H1 (cell line): ENCODE results near the gene CAPG. TPM values are rescaled to one million over a fixed set of nuclear protein-coding genes. Genes with fewer than 3 reads are reported as not detected.

Experiments
- CTCF ChIA-PET: fragments of 300-600 bp; sonication (Branson Sonifier 250); formaldehyde crosslinking; loops from one replicate; lab custom pipeline; 2021; ENCODE audit not compliant: partially characterized antibody; lab: Charles Lee
- POLR2A ChIA-PET: fragments of 300-600 bp; sonication (Branson Sonifier 250); formaldehyde crosslinking; loops from one replicate; lab custom pipeline; 2021; ENCODE audit warnings: inconsistent platforms; ENCODE audit not compliant: partially characterized antibody; lab: Charles Lee
- DNase-seq, 2 experiments: peaks; one replicate each; pipeline versions ENCODE4 v3.0.0 to v3.0.0-alpha.2; 2010 to 2022; ENCODE audit warnings: low spot score in 2 of 2, low read depth in 1 of 2, mixed read lengths in 1 of 2
- FAIRE-seq: peaks from 2 replicates; lab custom pipeline; 2011; peaks lifted over from hg19 to GRCh38; lab: Jason Lieb, UNC
- H2AFZ ChIP-seq: 2 replicates; pipeline ENCODE4 v1.8.1; 2012; ENCODE audit warnings: low read length, inconsistent platforms
- H2AK5ac ChIP-seq: 2 replicates; pipeline ENCODE4 v1.6.1; 2013; ENCODE audit warnings: low read depth, low read length
- H2BK120ac ChIP-seq: replicated peaks from 2 replicates; pipeline ENCODE3; 2013; ENCODE audit warnings: low read depth, low read length, inconsistent platforms
- H2BK12ac ChIP-seq: 2 replicates; pipeline ENCODE4 v1.6.1; 2013; ENCODE audit warnings: low read depth, low read length
- H2BK15ac ChIP-seq: 2 replicates; pipeline ENCODE4 v1.6.1; 2013; ENCODE audit warnings: low read length
- H2BK20ac ChIP-seq: 2 replicates; pipeline ENCODE4 v1.6.1; 2013; ENCODE audit warnings: low read length
- H2BK5ac ChIP-seq: 2 replicates; pipeline ENCODE4 v1.6.1; 2013; ENCODE audit warnings: low read depth, low read length
- H3K14ac ChIP-seq: 2 replicates; pipeline ENCODE4 v1.6.1; 2013; ENCODE audit warnings: inconsistent platforms; ENCODE audit not compliant: insufficient read length
- H3K18ac ChIP-seq: 2 replicates; pipeline ENCODE4 v1.6.1; 2013; ENCODE audit warnings: low read length; ENCODE audit errors: extremely low read depth
- H3K23ac ChIP-seq: 2 replicates; pipeline ENCODE4 v1.6.1; 2013; ENCODE audit warnings: inconsistent platforms; ENCODE audit not compliant: insufficient read length
- H3K23me2 ChIP-seq: 2 replicates; pipeline ENCODE4 v1.6.1; 2013; ENCODE audit warnings: low read depth, low read length
- H3K27ac ChIP-seq: 2 replicates; pipeline ENCODE4 v1.6.1; 2011; ENCODE audit warnings: low read depth, low read length, inconsistent platforms
- H3K27me3 ChIP-seq, 4 experiments: replicated peaks in 1 of 4; 1 replicate in 1 of 4; 2 replicates in 3 of 4; pipeline versions ENCODE4 v1.6.1 to v1.8.1; 2011 to 2013; ENCODE audit warnings: low read length in 3 of 4, mild to moderate bottlenecking in 3 of 4, inconsistent platforms in 2 of 4, mixed read lengths in 2 of 4, moderate library complexity in 1 of 4; ENCODE audit not compliant: control insufficient read depth in 3 of 4, insufficient read depth in 3 of 4; ENCODE audit errors: extremely low read depth in 1 of 4
- H3K36me3 ChIP-seq, 4 experiments: 2 replicates each; pipeline versions ENCODE4 v1.6.1 to v1.8.1; 2011 to 2013; ENCODE audit warnings: mild to moderate bottlenecking in 4 of 4, low read length in 3 of 4, moderate library complexity in 2 of 4, control low read depth in 1 of 4, inconsistent platforms in 1 of 4; ENCODE audit not compliant: insufficient read depth in 4 of 4, control insufficient read depth in 2 of 4
- H3K4ac ChIP-seq: replicated peaks from 2 replicates; pipeline ENCODE3; 2013; ENCODE audit warnings: low read length, low read depth, mixed read lengths, inconsistent platforms; ENCODE audit not compliant: insufficient read length
- H3K4me1 ChIP-seq, 4 experiments: replicated peaks in 1 of 4; 1 replicate in 1 of 4; 2 replicates in 3 of 4; pipeline versions ENCODE4 v1.6.1 to v1.8.1; 2011 to 2013; ENCODE audit warnings: low read length in 3 of 4, inconsistent platforms in 2 of 4, mixed read lengths in 1 of 4; ENCODE audit not compliant: insufficient read depth in 4 of 4, control insufficient read depth in 3 of 4
- H3K4me2 ChIP-seq, 2 experiments: 2 replicates each; pipeline versions ENCODE4 v1.6.1 to v1.8.1; 2011 to 2013; ENCODE audit warnings: low read depth in 2 of 2, low read length in 2 of 2, control low read depth in 1 of 2, inconsistent platforms in 1 of 2, mild to moderate bottlenecking in 1 of 2; ENCODE audit not compliant: insufficient read depth in 1 of 2
- H3K4me3 ChIP-seq, 4 experiments: fragments of 200-600, 300-600 bp in 1 of 4; sonication (generic), shearing (Covaris generic), sonication (Bioruptor Twin) in 1 of 4; 2 replicates each; pipeline versions ENCODE4 v1.5.1 to v1.8.1; 2011 to 2016; ENCODE audit warnings: low read length in 4 of 4, low read depth in 3 of 4, control low read depth in 2 of 4, inconsistent platforms in 2 of 4, mild to moderate bottlenecking in 2 of 4, mixed read lengths in 1 of 4, moderate library complexity in 1 of 4; ENCODE audit not compliant: insufficient read depth in 2 of 4; ENCODE audit errors: extremely low read depth in 1 of 4
- H3K56ac ChIP-seq: replicated peaks from 2 replicates; pipeline ENCODE3; 2013; ENCODE audit warnings: low read depth, mild to moderate bottlenecking, mixed read lengths, low read length, inconsistent platforms; ENCODE audit not compliant: insufficient read length
- H3K79me1 ChIP-seq: 2 replicates; pipeline ENCODE4 v1.6.1; 2013; ENCODE audit warnings: low read depth, low read length, control low read depth
- H3K79me2 ChIP-seq, 2 experiments: 2 replicates each; pipeline versions ENCODE4 v1.6.1 to v1.8.1; 2012 to 2013; ENCODE audit warnings: low read length in 2 of 2, mild to moderate bottlenecking in 2 of 2, inconsistent platforms in 1 of 2; ENCODE audit not compliant: insufficient read depth in 2 of 2, control insufficient read depth in 1 of 2
- H3K9ac ChIP-seq, 4 experiments: replicated peaks in 1 of 4; 1 replicate in 1 of 4; 2 replicates in 3 of 4; pipeline versions ENCODE4 v1.6.1 to v1.8.1; 2011 to 2013; ENCODE audit warnings: low read depth in 3 of 4, low read length in 3 of 4, control low read depth in 2 of 4, mild to moderate bottlenecking in 2 of 4, moderate library complexity in 2 of 4, inconsistent platforms in 1 of 4; ENCODE audit errors: extremely low read depth in 1 of 4
- H3K9me3 ChIP-seq, 2 experiments: 2 replicates each; pipeline versions ENCODE4 v1.6.1 to v1.8.1; 2012 to 2013; ENCODE audit warnings: mild to moderate bottlenecking in 2 of 2, moderate library complexity in 2 of 2, control low read depth in 1 of 2, inconsistent platforms in 1 of 2, low read depth in 1 of 2, low read length in 1 of 2, mixed read lengths in 1 of 2; ENCODE audit not compliant: insufficient read depth in 2 of 2
- H4K20me1 ChIP-seq, 2 experiments: replicated peaks in 1 of 2; 2 replicates each; pipeline versions ENCODE3 to v1.8.1; 2011 to 2013; ENCODE audit warnings: inconsistent platforms in 2 of 2, low read length in 2 of 2, mild to moderate bottlenecking in 1 of 2; ENCODE audit not compliant: insufficient read depth in 2 of 2, control insufficient read depth in 1 of 2
- H4K5ac ChIP-seq: 2 replicates; pipeline ENCODE4 v1.6.1; 2013; ENCODE audit warnings: low read length, low read depth, mixed read lengths, inconsistent platforms; ENCODE audit not compliant: insufficient read length
- H4K8ac ChIP-seq: 2 replicates; pipeline ENCODE4 v1.8.0; 2013; ENCODE audit warnings: mild to moderate bottlenecking, moderate library complexity, low read length, inconsistent platforms; ENCODE audit not compliant: insufficient read depth; ENCODE audit errors: extremely low read depth
- H4K91ac ChIP-seq: replicated peaks from 2 replicates; pipeline ENCODE3; 2013; ENCODE audit warnings: low read length, mixed read lengths, inconsistent platforms; ENCODE audit not compliant: insufficient read length
- RNF2 ChIP-seq: fragments of 200-900, 300-1000 bp; sonication (generic); IDR thresholded peaks from 2 replicates; pipeline ENCODE4 v1.7.1; 2016; ENCODE audit warnings: borderline replicate concordance, low read depth, mild to moderate bottlenecking, antibody characterized with exemption, low read length; ENCODE audit not compliant: poor library complexity, severe bottlenecking; ENCODE audit errors: missing control alignments
- SP1 ChIP-seq: IDR thresholded peaks from 2 replicates; pipeline ENCODE4 v1.6.1; 2011; ENCODE audit warnings: low read depth, low read length
- WGBS, 2 experiments: shearing (Covaris generic) in 1 of 2; methylation state at CpG; one replicate each; pipeline versions ENCODE4 v1.1.6 to v1.1.7; 2013 to 2015; ENCODE audit warnings: low lambda C conversion rate in 2 of 2, mixed read lengths in 2 of 2, inconsistent platforms in 1 of 2, low coverage in 1 of 2, missing lambda C conversion rate in 1 of 2; ENCODE audit not compliant: insufficient replicate concordance in 2 of 2, insufficient coverage in 1 of 2, insufficient read length in 1 of 2; ENCODE audit errors: extremely low coverage in 1 of 2, missing lambda C conversion rate in 1 of 2; 5-methylcytosine and 5-hydroxymethylcytosine counted together
- polyA plus RNA-seq, 7 experiments: library from polyadenylated mRNA; depleted of rRNA in 3 of 7; stranded (reverse) in 5 of 7; unstranded in 2 of 7; fragments of >200 nt in 5 of 7; fragments of 200-250 nt in 2 of 7; gene quantifications; 1 replicate in 5 of 7; 2 replicates in 1 of 7; 4 replicates in 1 of 7; pipeline versions ENCODE4 v1.2.1 to v1.2.3, GENCODE V29; 2011 to 2013; ENCODE audit warnings: missing spikeins in 2 of 7, mixed read lengths in 2 of 7
- total RNA-seq: library from RNA; stranded (reverse); fragmentation: NEBNext Ultra II Directional; extraction: Animal tissue kit (Norgen Biotek cat#: 25700); gene quantifications from 2 replicates; pipeline ENCODE4 v1.2.1, GENCODE V29; 2021

The CAPG gene
- total and polyA plus RNA-seq, 2 of the 8 experiments (the other 6 are each of a cell fraction or from before 2014, with no cell fraction given), result 80.5 to 89.0 TPM

DNA sequence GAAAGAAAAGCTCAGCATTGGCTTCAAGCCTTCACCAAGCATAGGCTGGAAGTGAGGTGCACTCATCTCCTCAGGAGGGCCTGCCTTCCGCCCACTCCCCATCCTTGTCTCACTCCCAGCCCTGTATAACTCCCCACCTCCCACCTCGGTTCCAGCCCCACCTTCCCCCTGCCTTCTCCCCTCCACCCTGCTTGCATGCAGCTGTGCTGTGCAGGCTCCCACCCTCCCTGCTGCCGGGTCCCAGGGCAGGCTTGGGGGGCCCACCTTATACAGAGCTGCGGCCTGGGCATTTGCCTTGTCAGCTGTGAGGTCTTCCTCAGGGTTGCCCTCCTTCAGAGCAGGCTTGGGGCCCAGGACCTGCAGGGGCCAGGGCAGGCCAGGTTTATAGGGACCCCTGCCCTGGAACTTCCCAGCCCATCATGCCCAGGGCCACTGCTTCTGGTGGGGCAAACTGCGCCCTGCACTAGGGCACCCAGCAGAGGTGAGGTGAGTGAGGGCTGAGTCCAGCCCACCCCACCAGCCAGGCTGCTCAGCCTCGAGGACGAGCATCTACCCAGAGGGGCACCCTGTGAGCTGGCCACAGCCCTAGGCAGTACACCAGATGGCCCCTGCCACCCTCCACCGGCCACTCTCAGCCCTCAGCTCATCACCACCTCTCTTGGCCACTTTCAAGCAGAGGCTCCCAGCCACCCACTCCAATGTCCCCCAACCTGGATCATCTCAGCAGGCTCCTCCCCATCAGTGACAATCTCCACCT lies 11.6 kb downstream of the CAPG start:
- no peak overlapping the region for H3K27ac ChIP-seq
- H3K27me3 ChIP-seq, result no peaks in the 10 kb centered on the region
- FAIRE-seq (no peak), DNase-seq (no peak)
- H4K5ac ChIP-seq, result no peak overlapping the region
- 0 out of 4 replicates have a peak, but pooled peaks cover 0 to 2% of the 10 kb centered on the region in 2 experiments for H3K9me3 ChIP-seq
- no peak overlapping the region for H2BK20ac ChIP-seq
- no peak overlapping the region for H3K56ac ChIP-seq
- CTCF ChIA-PET, result interaction anchor here (0.6 to 4.7 kb wide), 6 partner anchors 8 to 154 kb away, joined by 3 to 31 read pairs (median 4); partner anchors contain the start of gene MAT2A
- H3K36me3 ChIP-seq, result peaks cover 0 to 3% (median 0%) of the 10 kb centered on the region in 4 experiments; a peak in 2 of 8 replicates
- peaks cover 0 to 6% (median under 1%) of the 10 kb centered on the region in 4 experiments; a peak in 2 of 7 replicates for H3K4me1 ChIP-seq
- H3K4ac ChIP-seq, result no peak overlapping the region
- H3K9ac ChIP-seq, result no peak overlapping the region
- no peak overlapping the region for H2AFZ ChIP-seq
- H4K91ac ChIP-seq, result no peak overlapping the region
- no peaks in the 10 kb centered on the region for H3K23me2 ChIP-seq
- no peak for TF ChIP-seq SP1
- TF ChIP-seq RNF2, result no peak
- POLR2A ChIA-PET, result interaction anchor here (1.1 to 25.0 kb wide), 5 partner anchors 9 to 146 kb away, joined by 3 to 396 read pairs (median 3); partner anchors contain the start of genes ELMOD3, MAT2A and RETSAT
- H2BK12ac ChIP-seq, result no peak overlapping the region
- H2BK15ac ChIP-seq, result no peak overlapping the region
- H2BK120ac ChIP-seq, result no peak overlapping the region
- H3K4me2 ChIP-seq, result no peak overlapping the region
- H3K23ac ChIP-seq, result no peak overlapping the region
- H3K14ac ChIP-seq, result no peak overlapping the region
- H2AK5ac ChIP-seq, result no peak overlapping the region
- H3K4me3 ChIP-seq, result no peak overlapping the region
- peaks cover 2% of the 10 kb centered on the region; the same call in 1 of the 2 replicates for H3K79me1 ChIP-seq
- no peaks in the 10 kb centered on the region for H3K79me2 ChIP-seq
- no peak overlapping the region for H3K18ac ChIP-seq
- WGBS, 2 experiments, result 92% methylated on average over 5 of the region's 8 CpGs; no CpG with 5 or more reads in 1 of the 2 experiments
- H2BK5ac ChIP-seq, result no peak overlapping the region
- no peak overlapping the region for H4K8ac ChIP-seq
- H4K20me1 ChIP-seq, result no peaks in the 10 kb centered on the region
